Keratinocyte (primary cell): Measurements from ENCODE around the gene NR1H2.

Experiments used
- CTCF ChIP-seq, 3 experiments: IDR thresholded peaks in 1 of 3; conservative IDR thresholded peaks in 1 of 3; optimal IDR thresholded peaks in 1 of 3; 2 replicates in 2 of 3; 3 replicates in 1 of 3; pipeline versions ENCODE3 to v1.5.1; 2011; ENCODE audit warnings: low read length in 3 of 3, mild to moderate bottlenecking in 3 of 3, moderate library complexity in 2 of 3, control low read depth in 1 of 3, inconsistent platforms in 1 of 3; ENCODE audit not compliant: insufficient read depth in 2 of 3; ENCODE audit errors: extremely low read depth in 1 of 3
- EZH2 ChIP-seq: IDR thresholded peaks from one replicate; pipeline ENCODE4 v1.6.1; 2012; ENCODE audit warnings: inconsistent platforms, mild to moderate bottlenecking, low read length, moderate library complexity

GRCh38 chr19:50368649-50369570, 7.3 kb upstream of the NR1H2 start:
- TF ChIP-seq CTCF (optimal IDR thresholded peaks at IDR 0.05 in 1 of 3, IDR thresholded peaks at IDR 0.05 in 1 of 3, conservative IDR thresholded peaks at IDR 0.05 in 1 of 3; ENCODE audit: extremely low read depth in 1 of 3, insufficient read depth in 2 of 3, low read length in 3 of 3): peak; percentile 71 to 85 (median 80)
- TF ChIP-seq EZH2: no peak
